Measurements from ENCODE around the gene CAMSAP3.

CAMSAP3 gene

GRCh38 chr19:7617735-7618134, 22.1 kb downstream of the CAMSAP3 start:
- H4K20me1 ChIP-seq (ENCODE audit: insufficient read depth, low read length) = no peaks in the 10 kb centered on the region
- H3K9me3 ChIP-seq (replicated peaks; ENCODE audit: insufficient read depth, low read length) = no peaks in the 10 kb centered on the region
- H3K9ac ChIP-seq (ENCODE audit: low read length) = no peak overlapping the region
- TF ChIP-seq EZH2 (optimal IDR thresholded peaks at IDR 0.05; ENCODE audit: low read depth, low read length) = no peak
- TF ChIP-seq EZH2phosphoT487 (IDR thresholded peaks at IDR 0.05; ENCODE audit: low read length) = no peak
- TF ChIP-seq CTCF (IDR thresholded peaks at IDR 0.05; ENCODE audit: low read length) = no peak
- no peaks in the 10 kb centered on the region for H3K4me1 ChIP-seq (ENCODE audit: low read length)
- H3K9me2 ChIP-seq (replicated peaks; ENCODE audit: insufficient read depth, low read length) = no peaks in the 10 kb centered on the region
- no peak overlapping the region for H3K27ac ChIP-seq (ENCODE audit: low read length)
- 0 out of 2 replicates have a peak, but pooled peaks cover 6% of the 10 kb centered on the region for H3K36me3 ChIP-seq (replicated peaks; ENCODE audit: insufficient read depth, low read length)
- H3K4me2 ChIP-seq (ENCODE audit: low read depth, low read length) = no peak overlapping the region
- H2AFZ ChIP-seq (ENCODE audit: low read length) = no peak overlapping the region
- no peak for DNase-seq
- H3F3A ChIP-seq (ENCODE audit: insufficient read depth, low read length) = no peaks in the 10 kb centered on the region
- H3K79me2 ChIP-seq (ENCODE audit: low read length) = no peaks in the 10 kb centered on the region
- no peak overlapping the region for H3K4me3 ChIP-seq (ENCODE audit: low read length)
- peaks cover 11% of the 10 kb centered on the region for H3K27me3 ChIP-seq (replicated peaks; ENCODE audit: insufficient read depth, low read length)

- no peak overlapping the region for H3K4me3 ChIP-seq (ENCODE audit: low read length)
- H3K79me2 ChIP-seq (ENCODE audit: low read length) = no peaks in the 10 kb centered on the region
- H3K36me3 ChIP-seq (replicated peaks; ENCODE audit: insufficient read depth, low read length) = 0 out of 2 replicates have a peak, but pooled peaks cover 6% of the 10 kb centered on the region
- H3K9me3 ChIP-seq (replicated peaks; ENCODE audit: insufficient read depth, low read length) = no peaks in the 10 kb centered on the region
- no peaks in the 10 kb centered on the region for H3K4me1 ChIP-seq (ENCODE audit: low read length)
- H2AFZ ChIP-seq (ENCODE audit: low read length) = no peak overlapping the region
- H3F3A ChIP-seq (ENCODE audit: insufficient read depth, low read length) = no peaks in the 10 kb centered on the region
- no peaks in the 10 kb centered on the region for H3K9me2 ChIP-seq (replicated peaks; ENCODE audit: insufficient read depth, low read length)
- H3K27me3 ChIP-seq (replicated peaks; ENCODE audit: insufficient read depth, low read length) = peaks cover 8% of the 10 kb centered on the region
- H3K9ac ChIP-seq (ENCODE audit: low read length) = no peak overlapping the region
- no peak overlapping the region for H3K27ac ChIP-seq (ENCODE audit: low read length)
- TF ChIP-seq EZH2 (optimal IDR thresholded peaks at IDR 0.05; ENCODE audit: low read depth, low read length) (no peak), EZH2phosphoT487 (IDR thresholded peaks at IDR 0.05; ENCODE audit: low read length) (no peak), CTCF (IDR thresholded peaks at IDR 0.05; ENCODE audit: low read length) (no peak)
- H4K20me1 ChIP-seq (ENCODE audit: insufficient read depth, low read length) = no peaks in the 10 kb centered on the region
- no peak overlapping the region for H3K4me2 ChIP-seq (ENCODE audit: low read depth, low read length)
- DNase-seq = no peak
These were observed 22.7 kb downstream of the CAMSAP3 start for GRCh38 chr19:7618348-7618747.

GRCh38 chr19:7618771-7619510, 23.3 kb downstream of the CAMSAP3 start:
- Histone ChIP-seq H4K20me1 (ENCODE audit: insufficient read depth, low read length) (no peaks in the 10 kb centered on the region), H3K27me3 (replicated peaks; ENCODE audit: insufficient read depth, low read length) (peaks cover 4% of the 10 kb centered on the region; the same call in 1 of the 2 replicates), H3K27ac (ENCODE audit: low read length) (no peak overlapping the region), H3K4me2 (ENCODE audit: low read depth, low read length) (no peak overlapping the region), H3K79me2 (ENCODE audit: low read length) (no peaks in the 10 kb centered on the region), H3K9me3 (replicated peaks; ENCODE audit: insufficient read depth, low read length) (no peaks in the 10 kb centered on the region), H3F3A (ENCODE audit: insufficient read depth, low read length) (no peaks in the 10 kb centered on the region), H3K4me1 (ENCODE audit: low read length) (no peaks in the 10 kb centered on the region), H3K36me3 (replicated peaks; ENCODE audit: insufficient read depth, low read length) (0 out of 2 replicates have a peak, but pooled peaks cover 6% of the 10 kb centered on the region), H3K9ac (ENCODE audit: low read length) (no peak overlapping the region), H2AFZ (ENCODE audit: low read length) (no peak overlapping the region), H3K9me2 (replicated peaks; ENCODE audit: insufficient read depth, low read length) (no peaks in the 10 kb centered on the region), H3K4me3 (ENCODE audit: low read length) (no peak overlapping the region)
- TF ChIP-seq CTCF (IDR thresholded peaks at IDR 0.05; ENCODE audit: low read length) = no peak
- TF ChIP-seq EZH2 (optimal IDR thresholded peaks at IDR 0.05; ENCODE audit: low read depth, low read length) = no peak
- no peak for TF ChIP-seq EZH2phosphoT487 (IDR thresholded peaks at IDR 0.05; ENCODE audit: low read length)
- no peak for DNase-seq

Measured in MM.1S (cell line).